Right lobe of liver (tissue), 6 donors: ENCODE results near the gene CAMKMT. TPM values are rescaled to one million over a fixed set of nuclear protein-coding genes. Genes with fewer than 3 reads are reported as not detected.

ENCODE experiments used
- ATAC-seq, 4 donors: fragments of 200-7000 bp; cut with Tn5 transposase; one replicate each; pipeline ENCODE4 v1.9.1; 2020; ENCODE audit warnings: mild to moderate bottlenecking in 4 of 4, moderate library complexity in 4 of 4
- DNase-seq, 3 donors: peaks; one replicate each; pipeline ENCODE4 v3.0.0-alpha.2; 2020
- H3K27ac ChIP-seq, 3 donors: fragments of 200-600 bp; one replicate each; pipeline ENCODE4 v1.8.0; 2022
- H3K27me3 ChIP-seq, 2 donors: fragments of 200-600 bp; one replicate each; pipeline ENCODE4 v1.8.0; 2022
- H3K36me3 ChIP-seq, 4 donors: fragments of 200-600 bp; sonication (generic) in 1 of 4; one replicate each; pipeline versions ENCODE4 v1.5.1 to v1.8.0; 2017 to 2022; ENCODE audit warnings: control low read depth in 1 of 4
- H3K4me1 ChIP-seq, 4 donors: fragments of 200-600 bp; sonication (generic) in 1 of 4; one replicate each; pipeline versions ENCODE4 v1.5.1 to v1.8.0; 2017 to 2022; ENCODE audit warnings: control low read depth in 1 of 4
- H3K4me3 ChIP-seq, 3 donors: fragments of 200-600 bp; one replicate each; pipeline ENCODE4 v1.8.0; 2022
- H3K9me3 ChIP-seq, 4 donors: fragments of 200-600 bp; sonication (generic) in 1 of 4; one replicate each; pipeline versions ENCODE4 v1.5.1 to v1.8.0; 2017 to 2022; ENCODE audit warnings: control low read depth in 1 of 4
- CTCF ChIP-seq, 4 donors: fragments of 200-600 bp in 3 of 4; fragments of 450-650 bp in 1 of 4; IDR thresholded peaks; one replicate each; pipeline versions ENCODE4 v1.5.1 to v1.8.0; 2016 to 2022; ENCODE audit warnings: antibody characterized with exemption in 4 of 4, mild to moderate bottlenecking in 2 of 4
- POLR2A ChIP-seq: fragments of 450-650 bp; IDR thresholded peaks from one replicate; pipeline ENCODE4 v1.6.1; 2017; ENCODE audit warnings: antibody characterized with exemption, mild to moderate bottlenecking
- WGBS: methylation state at CpG from one replicate; pipeline ENCODE4 v1.1.6; 2018; ENCODE audit warnings: low coverage, low lambda C conversion rate; ENCODE audit not compliant: insufficient coverage; ENCODE audit errors: missing lambda C conversion rate; 5-methylcytosine and 5-hydroxymethylcytosine counted together
- intact Hi-C, 2 donors: fragments of 100-400 bp; cut with DNase I; formaldehyde crosslinking; loops; one replicate each; pipeline versions ENCODE4 v1.11.2 to v1.14.1; 2022
- total RNA-seq, 6 experiments: library from RNA; depleted of rRNA in 2 of 6; stranded (reverse); fragments of >200 nt in 2 of 6; fragmentation: NEBNext Ultra II Directional in 3 of 6; extraction: Animal tissue kit (Norgen Biotek cat#: 25700) in 3 of 6; gene quantifications; one replicate each; pipeline versions ENCODE4 v1.1.0 to v1.2.4, GENCODE V29; 2016 to 2023
- donor health status: DM: no; HTN: yes; CAD: no.
- donor health status: DM: no; HTN: no; CAD: no.
- donor health status: DM: no; HTN: no; CAD: no.
- donor health status: DM: no; HTN: yes; CAD: no.
- donor health status: DM: no; HTN: yes; CAD: no.

CAMKMT gene
- total RNA-seq, 6 experiments from 2014 or later = 2.0 to 7.4 (median 5.2) TPM

- TF ChIP-seq CTCF (IDR thresholded peaks at IDR 0.05) (no peak), POLR2A (no peak)
- no peak overlapping the region for H3K4me3 ChIP-seq
- no peaks in the 10 kb centered on the region for H3K27me3 ChIP-seq
- ATAC-seq (no peak), DNase-seq (no peak)
- WGBS = 84% methylated on average over 4 of the region's 4 CpGs
- H3K4me1 ChIP-seq = no peaks in the 10 kb centered on the region
- H3K9me3 ChIP-seq = no peaks in the 10 kb centered on the region
- no peaks in the 10 kb centered on the region for H3K36me3 ChIP-seq
- intact Hi-C loops = no loop called here
- H3K27ac ChIP-seq = no peak overlapping the region
Observed at GRCh38 chr2:44632931-44633689, 271.4 kb downstream of the CAMKMT start.

- Histone ChIP-seq H3K36me3 (no peaks in the 10 kb centered on the region), H3K9me3 (no peaks in the 10 kb centered on the region), H3K4me3 (no peak overlapping the region), H3K27ac (no peak overlapping the region), H3K4me1 (peaks cover 0 to 5% (median 0%) of the 10 kb centered on the region in 4 donors), H3K27me3 (no peaks in the 10 kb centered on the region)
- intact Hi-C loops = no loop called here
- 96% methylated on average over 2 of the region's 2 CpGs for WGBS
- ATAC-seq (no peak), DNase-seq (no peak)
- no peak for TF ChIP-seq CTCF (IDR thresholded peaks at IDR 0.05)
- no peak for TF ChIP-seq POLR2A
Observed at GRCh38 chr2:44635725-44636124, 274.0 kb downstream of the CAMKMT start.

- peaks cover 0 to 5% (median 0%) of the 10 kb centered on the region in 4 donors for H3K4me1 ChIP-seq
- intact Hi-C loops = no loop called here
- no peak overlapping the region for H3K27ac ChIP-seq
- WGBS = 47% methylated on average over 4 of the region's 4 CpGs
- no peaks in the 10 kb centered on the region for H3K36me3 ChIP-seq
- peak; percentile 76 to 95 (median 88) for ATAC-seq
- no peaks in the 10 kb centered on the region for H3K9me3 ChIP-seq
- no peak overlapping the region for H3K4me3 ChIP-seq
- peak in 2 of 3 donors; percentile 65 to 72 for DNase-seq
- TF ChIP-seq CTCF (IDR thresholded peaks at IDR 0.05) (no peak), POLR2A (no peak)
- H3K27me3 ChIP-seq = no peaks in the 10 kb centered on the region
Observed at GRCh38 chr2:44638649-44639048, 276.9 kb downstream of the CAMKMT start.

- H3K27ac ChIP-seq = no peak overlapping the region
- WGBS = 95% methylated on average over 2 of the region's 2 CpGs
- no peak overlapping the region for H3K4me3 ChIP-seq
- H3K9me3 ChIP-seq = no peaks in the 10 kb centered on the region
- DNase-seq (no peak), ATAC-seq (no peak)
- no peak for TF ChIP-seq POLR2A
- no peak for TF ChIP-seq CTCF (IDR thresholded peaks at IDR 0.05)
- intact Hi-C loops = no loop called here
- H3K4me1 ChIP-seq = peaks cover 0 to 5% (median 0%) of the 10 kb centered on the region in 4 donors
- H3K36me3 ChIP-seq = no peaks in the 10 kb centered on the region
- H3K27me3 ChIP-seq = no peaks in the 10 kb centered on the region
Observed at GRCh38 chr2:44639399-44639798, 277.7 kb downstream of the CAMKMT start.
